HCT116 (cell line): Measurements from ENCODE around the gene COPA. TPM values are rescaled to one million over a fixed set of nuclear protein-coding genes. Genes with fewer than 3 reads are reported as not detected.

Experiments used
- ATAC-seq: fragments of 200-7000 bp; cut with Tn5 transposase; 2 replicates; pipeline ENCODE4 v1.9.1; 2020; ENCODE audit warnings: mild to moderate bottlenecking, moderate library complexity
- BruUV-seq: library from RNA; stranded (reverse); fragments of 400-500 nt; replicated peaks from 2 replicates; lab custom pipeline; 2021; lab: Mats Ljungman, UMichigan
- CTCF ChIA-PET: fragments of 300-600 bp; sonication (Branson Sonifier 250); formaldehyde crosslinking; loops from one replicate; lab custom pipeline; 2021; ENCODE audit warnings: antibody characterized with exemption; lab: Charles Lee
- POLR2A ChIA-PET: fragments of 300-600, 350-600 bp; sonication (Branson Sonifier 250); formaldehyde crosslinking; loops from one replicate; lab custom pipeline; 2021; ENCODE audit warnings: antibody characterized with exemption; lab: Charles Lee
- RAD21 ChIA-PET, 2 experiments: fragments of 300-600 bp; sonication (Branson Sonifier 250); formaldehyde crosslinking; loops; one replicate each; lab custom pipeline; 2023; ENCODE audit warnings: low total read pairs in 2 of 2; ENCODE audit not compliant: uncharacterized antibody in 2 of 2, unreplicated experiment in 2 of 2, low non-redundant PET in 1 of 2; lab: Charles Lee
- DNase-seq: peaks from one replicate; pipeline ENCODE4 v3.0.0-alpha.2; 2010; ENCODE audit warnings: low read depth, low spot score
- H2AFZ ChIP-seq: fragments of 200-600 bp; shearing (Covaris generic), sonication (generic); 2 replicates; pipeline ENCODE4 v1.6.1; 2017; ENCODE audit warnings: low read depth, mixed run types, mixed read lengths, antibody characterized with exemption, low read length; ENCODE audit not compliant: poor library complexity, severe bottlenecking
- H3K27ac ChIP-seq: 2 replicates; pipeline ENCODE4 v1.5.1; 2012; ENCODE audit warnings: low read depth, low read length
- H3K27me3 ChIP-seq: fragments of 200-600 bp; sonication (generic); 2 replicates; pipeline ENCODE4 v1.6.1; 2016; ENCODE audit warnings: mixed run types, low read length, mixed read lengths; ENCODE audit not compliant: insufficient read depth
- H3K36me3 ChIP-seq, 2 experiments: fragments of 200-500 bp in 1 of 2; fragments of 200-600 bp in 1 of 2; sonication (Bioruptor generic) in 1 of 2; sonication (generic) in 1 of 2; 2 replicates each; pipeline versions ENCODE4 v1.5.1 to v1.6.1; 2014 to 2016; ENCODE audit warnings: low read length in 2 of 2, inconsistent platforms in 1 of 2, mixed read lengths in 1 of 2, mixed run types in 1 of 2; ENCODE audit not compliant: insufficient read depth in 2 of 2, control insufficient read depth in 1 of 2
- H3K4me1 ChIP-seq, 2 experiments: fragments of 200-600 bp in 1 of 2; sonication (generic) in 1 of 2; 2 replicates each; pipeline versions ENCODE4 v1.5.1 to v1.6.1; 2012 to 2017; ENCODE audit warnings: low read length in 2 of 2, inconsistent platforms in 1 of 2, mild to moderate bottlenecking in 1 of 2, mixed read lengths in 1 of 2, mixed run types in 1 of 2, moderate library complexity in 1 of 2; ENCODE audit not compliant: insufficient read depth in 2 of 2, control insufficient read depth in 1 of 2
- H3K4me2 ChIP-seq: fragments of 200-600 bp; sonication (generic); 2 replicates; pipeline ENCODE4 v1.6.1; 2017; ENCODE audit warnings: mixed run types, low read length, mixed read lengths
- H3K4me3 ChIP-seq, 2 experiments: fragments of 200-600 bp in 1 of 2; sonication (generic) in 1 of 2; replicated peaks in 1 of 2; 2 replicates each; pipeline ENCODE4 v1.5.1; 2011 to 2016; ENCODE audit warnings: low read length in 2 of 2, control low read depth in 1 of 2, low read depth in 1 of 2, mild to moderate bottlenecking in 1 of 2, mixed read lengths in 1 of 2, mixed run types in 1 of 2
- H3K79me2 ChIP-seq: fragments of 200-600 bp; sonication (generic); 2 replicates; pipeline ENCODE4 v1.6.1; 2017; ENCODE audit warnings: mild to moderate bottlenecking, mixed run types, low read length, moderate library complexity, mixed read lengths; ENCODE audit not compliant: insufficient read depth
- H3K9ac ChIP-seq: fragments of 200-600 bp; sonication (generic); 2 replicates; pipeline ENCODE4 v1.6.1; 2016; ENCODE audit warnings: low read length, mixed read lengths
- H3K9me2 ChIP-seq: fragments of 200-600 bp; sonication (generic), shearing (Covaris generic); 2 replicates; pipeline ENCODE4 v1.6.1; 2017; ENCODE audit warnings: mixed run types, mild to moderate bottlenecking, moderate library complexity; ENCODE audit not compliant: insufficient read depth
- H3K9me3 ChIP-seq, 2 experiments: fragments of 200-500 bp in 1 of 2; fragments of 200-600 bp in 1 of 2; sonication (Bioruptor generic) in 1 of 2; sonication (generic) in 1 of 2; 2 replicates each; pipeline ENCODE4 v1.6.1; 2014 to 2017; ENCODE audit warnings: low read length in 2 of 2, mixed read lengths in 2 of 2, inconsistent platforms in 1 of 2, low read depth in 1 of 2, mild to moderate bottlenecking in 1 of 2, mixed run types in 1 of 2, moderate library complexity in 1 of 2; ENCODE audit not compliant: control insufficient read depth in 1 of 2, insufficient read depth in 1 of 2
- H4K20me1 ChIP-seq: fragments of 200-600 bp; sonication (generic), shearing (Covaris generic); 2 replicates; pipeline ENCODE4 v1.6.1; 2017; ENCODE audit warnings: mixed run types, mild to moderate bottlenecking, moderate library complexity; ENCODE audit not compliant: insufficient read depth
- CBX3 ChIP-seq: IDR thresholded peaks from 2 replicates; pipeline ENCODE4 v1.6.1; 2012; ENCODE audit warnings: low read depth
- ELF1 ChIP-seq: IDR thresholded peaks from 2 replicates; pipeline ENCODE4 v1.6.1; 2012; ENCODE audit warnings: low read depth, borderline replicate concordance
- EZH2 ChIP-seq: fragments of 200-600 bp; sonication (generic); IDR thresholded peaks from 2 replicates; pipeline ENCODE4 v1.6.1; 2017; ENCODE audit warnings: antibody characterized with exemption, mixed run types
- EZH2phosphoT487 ChIP-seq: fragments of 200-600 bp; IDR thresholded peaks from 2 replicates; pipeline ENCODE4 v1.6.1; 2018; ENCODE audit warnings: antibody characterized with exemption, borderline replicate concordance
- FOSL1 ChIP-seq: IDR thresholded peaks from 2 replicates; pipeline ENCODE4 v1.6.1; 2012; ENCODE audit warnings: low read depth
- JUND ChIP-seq: IDR thresholded peaks from 2 replicates; pipeline ENCODE4 v1.6.1; 2012
- POLR2A ChIP-seq: IDR thresholded peaks from 2 replicates; pipeline ENCODE4 v1.7.0; 2011; ENCODE audit warnings: borderline replicate concordance; ENCODE audit not compliant: insufficient read depth, insufficient read length; ENCODE audit errors: extremely low read depth
- POLR2AphosphoS5 ChIP-seq: IDR thresholded peaks from 2 replicates; pipeline ENCODE4 v1.6.1; 2011; ENCODE audit warnings: mild to moderate bottlenecking, low read depth, low read length, moderate library complexity
- RAD21 ChIP-seq: IDR thresholded peaks from 2 replicates; pipeline ENCODE4 v1.6.1; 2012; ENCODE audit warnings: low read depth, mild to moderate bottlenecking
- SIN3A ChIP-seq: IDR thresholded peaks from 2 replicates; pipeline ENCODE4 v1.6.1; 2012; ENCODE audit warnings: low read depth
- SP1 ChIP-seq: IDR thresholded peaks from 2 replicates; pipeline ENCODE4 v1.6.1; 2012; ENCODE audit warnings: low read depth
- SRF ChIP-seq: IDR thresholded peaks from 2 replicates; pipeline ENCODE4 v1.6.1; 2012; ENCODE audit warnings: low read depth
- TCF7L2 ChIP-seq: IDR thresholded peaks from 2 replicates; pipeline ENCODE4 v1.7.0; 2011; ENCODE audit warnings: borderline replicate concordance, inconsistent platforms; ENCODE audit not compliant: insufficient read depth, insufficient read length; ENCODE audit errors: extremely low read depth
- YY1 ChIP-seq: IDR thresholded peaks from 2 replicates; pipeline ENCODE4 v1.6.1; 2011; ENCODE audit warnings: low read length, low read depth, moderate library complexity, mild to moderate bottlenecking; ENCODE audit not compliant: insufficient replicate concordance; ENCODE audit errors: extremely low read depth
- intact Hi-C: fragments of 100-400 bp; cut with micrococcal nuclease; formaldehyde crosslinking; loops from 2 replicates; pipeline ENCODE4 v1.10.0; 2022
- total RNA-seq: library from RNA; stranded (reverse); gene quantifications from one replicate; pipeline ENCODE4 v1.2.1, GENCODE V29; 2021; ENCODE audit not compliant: unreplicated experiment
- TF ChIP-seq, protein P1 (sequence below): IDR thresholded peaks from 2 replicates; pipeline ENCODE4 v1.6.1; 2012
- TF ChIP-seq, protein P2 (sequence below): IDR thresholded peaks from 2 replicates; pipeline ENCODE4 v1.6.1; 2011; ENCODE audit warnings: mild to moderate bottlenecking, low read length, moderate library complexity; ENCODE audit not compliant: insufficient replicate concordance; ENCODE audit errors: extremely low read depth

The COPA gene
- total RNA-seq, 1 experiment from 2014 or later = 132 TPM

DNA sequence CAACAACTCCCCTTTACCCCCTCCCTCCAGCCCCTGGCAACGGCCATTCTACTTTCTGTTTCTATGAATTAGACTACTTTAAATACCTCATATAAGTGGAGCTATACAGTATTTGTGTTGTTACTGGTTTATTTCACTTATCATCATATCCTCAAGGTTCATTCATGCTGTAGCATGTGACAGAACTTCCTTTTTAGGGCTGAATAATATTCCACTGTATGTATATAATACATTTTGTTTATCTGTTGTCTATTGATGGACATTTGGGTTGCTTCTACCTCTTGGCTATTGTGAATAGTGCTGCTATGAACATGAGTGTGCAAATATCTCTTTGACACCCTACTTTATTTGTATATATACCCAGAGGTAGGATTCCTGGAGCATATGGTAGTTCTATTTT is 26.0 kb upstream of the COPA start:
- no TSS peak for BruUV-seq
- H4K20me1 ChIP-seq = no peaks in the 10 kb centered on the region

More for the DNA sequence above, 26.0 kb upstream of the COPA start:
- POLR2A ChIA-PET = no interaction called here
- Histone ChIP-seq H3K27me3 (no peaks in the 10 kb centered on the region), H3K4me3 (no peak overlapping the region), H3K79me2 (no peaks in the 10 kb centered on the region), H3K9ac (no peak overlapping the region), H3K9me2 (no peaks in the 10 kb centered on the region), H3K36me3 (no peaks in the 10 kb centered on the region), H2AFZ (no peak overlapping the region), H3K4me1 (no peaks in the 10 kb centered on the region), H3K9me3 (no peaks in the 10 kb centered on the region), H3K27ac (no peak overlapping the region), H3K4me2 (no peak overlapping the region)
- no peak for DNase-seq
- intact Hi-C loops = no loop called here
- TF ChIP-seq SIN3A (no peak), EZH2 (no peak), SRF (no peak), JUND (no peak), SP1 (no peak), POLR2AphosphoS5 (no peak), CBX3 (no peak), ELF1 (no peak), RAD21 (no peak), YY1 (no peak), POLR2A (no peak), EZH2phosphoT487 (no peak), FOSL1 (no peak), TCF7L2 (no peak)
- TF ChIP-seq, protein P1, sequence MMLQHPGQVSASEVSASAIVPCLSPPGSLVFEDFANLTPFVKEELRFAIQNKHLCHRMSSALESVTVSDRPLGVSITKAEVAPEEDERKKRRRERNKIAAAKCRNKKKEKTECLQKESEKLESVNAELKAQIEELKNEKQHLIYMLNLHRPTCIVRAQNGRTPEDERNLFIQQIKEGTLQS = no peak
- TF ChIP-seq, protein P2, sequence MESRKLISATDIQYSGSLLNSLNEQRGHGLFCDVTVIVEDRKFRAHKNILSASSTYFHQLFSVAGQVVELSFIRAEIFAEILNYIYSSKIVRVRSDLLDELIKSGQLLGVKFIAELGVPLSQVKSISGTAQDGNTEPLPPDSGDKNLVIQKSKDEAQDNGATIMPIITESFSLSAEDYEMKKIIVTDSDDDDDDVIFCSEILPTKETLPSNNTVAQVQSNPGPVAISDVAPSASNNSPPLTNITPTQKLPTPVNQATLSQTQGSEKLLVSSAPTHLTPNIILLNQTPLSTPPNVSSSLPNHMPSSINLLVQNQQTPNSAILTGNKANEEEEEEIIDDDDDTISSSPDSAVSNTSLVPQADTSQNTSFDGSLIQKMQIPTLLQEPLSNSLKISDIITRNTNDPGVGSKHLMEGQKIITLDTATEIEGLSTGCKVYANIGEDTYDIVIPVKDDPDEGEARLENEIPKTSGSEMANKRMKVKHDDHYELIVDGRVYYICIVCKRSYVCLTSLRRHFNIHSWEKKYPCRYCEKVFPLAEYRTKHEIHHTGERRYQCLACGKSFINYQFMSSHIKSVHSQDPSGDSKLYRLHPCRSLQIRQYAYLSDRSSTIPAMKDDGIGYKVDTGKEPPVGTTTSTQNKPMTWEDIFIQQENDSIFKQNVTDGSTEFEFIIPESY = no peak
- RAD21 ChIA-PET = no interaction called here
- CTCF ChIA-PET = no interaction called here
- ATAC-seq = no peak
